ENCODE data around the gene ADAMTS12. TPM values are rescaled to one million over a fixed set of nuclear protein-coding genes. Genes with fewer than 3 reads are reported as not detected.

ADAMTS12 gene
- total and polyA plus RNA-seq, 9 of the 15 experiments (the other 6 are each of a cell fraction or from before 2014, with no cell fraction given): 0.11 TPM; not detected in 8

GRCh38 chr5:33758737-33759136 is 133.1 kb downstream of the ADAMTS12 start (continued):
- TF ChIP-seq ZNF280A (IDR thresholded peaks at IDR 0.05; ENCODE audit: low read depth, partially characterized antibody): no peak
- TF ChIP-seq EZH2 (IDR thresholded peaks at IDR 0.05; ENCODE audit: borderline replicate concordance, low read depth, low read length): no peak
- no peak for TF ChIP-seq HCFC1 (IDR thresholded peaks at IDR 0.05; ENCODE audit: low read depth, low read length)
- TF ChIP-seq ZNF436 (CRISPR knock-in tag; IDR thresholded peaks at IDR 0.05): no peak

- H3K36me3 ChIP-seq (ENCODE audit: control insufficient read depth, insufficient read depth, low read length): no peaks in the 10 kb centered on the region
- no peak for DNase-seq (ENCODE audit: extremely low read depth in 1 of 4, low spot score in 3 of 4)
- FAIRE-seq: no peak
- H3K4me2 ChIP-seq (ENCODE audit: insufficient read depth, low read length): no peak overlapping the region
- ATAC-seq: no peak
- no peak overlapping the region for H2AFZ ChIP-seq (ENCODE audit: low read depth, low read length)
- no peak overlapping the region for H3K9ac ChIP-seq (ENCODE audit: insufficient read depth in 1 of 2, low read depth in 2 of 2, low read length in 2 of 2)
- no peaks in the 10 kb centered on the region for H3K9me3 ChIP-seq (replicated peaks; ENCODE audit: control insufficient read depth, insufficient read depth, low read depth, low read length)
- no peak for TF ChIP-seq MNT (conservative IDR thresholded peaks at IDR 0.05)
- no peak for TF ChIP-seq ZMIZ1 (IDR thresholded peaks at IDR 0.05; ENCODE audit: low read depth in 2 of 2, low read length in 2 of 2)
- TF ChIP-seq DNMT1 (IDR thresholded peaks at IDR 0.05): no peak
- TF ChIP-seq ZNF324 (CRISPR knock-in tag; IDR thresholded peaks at IDR 0.05): no peak
- no peak for TF ChIP-seq NFE2L1 (tag; IDR thresholded peaks at IDR 0.05; ENCODE audit: borderline replicate concordance, low read depth)
- H3K4me3 ChIP-seq: no peak overlapping the region
- BruUV-seq (replicated peaks): no TSS peak
- intact Hi-C loops (cut with micrococcal nuclease) (no loop called here), in situ Hi-C loops (cut with MboI) (no loop called here)
- ChIA-PET POLR2A (no interaction called here), CTCF (ENCODE audit: low intra/inter-chr PET ratio) (no interaction called here)
- 0% methylated on average over 2 of the region's 2 CpGs for WGBS (ENCODE audit: insufficient coverage, low coverage, missing lambda C conversion rate)
- 0 out of 5 replicates have a peak, but pooled peaks cover 0 to 3% of the 10 kb centered on the region in 2 experiments for H3K27me3 ChIP-seq (ENCODE audit: control insufficient read depth in 2 of 2, insufficient read depth in 2 of 2, low read length in 2 of 2)
- H3K4me1 ChIP-seq (replicated peaks in 1 of 2; ENCODE audit: control insufficient read depth in 2 of 2, insufficient read depth in 2 of 2, low read length in 2 of 2): no peaks in the 10 kb centered on the region
- no peaks in the 10 kb centered on the region for H3K9me1 ChIP-seq (ENCODE audit: control insufficient read depth, insufficient read depth, low read length)
- no peaks in the 10 kb centered on the region for H4K20me1 ChIP-seq (replicated peaks; ENCODE audit: control insufficient read depth, insufficient read depth, low read length)
- H3K79me2 ChIP-seq (ENCODE audit: control insufficient read depth, insufficient read depth, low read length): no peaks in the 10 kb centered on the region
- H3K27ac ChIP-seq (ENCODE audit: extremely low read depth, low read depth, low read length): no peak overlapping the region
These were observed 135.3 kb downstream of the ADAMTS12 start for GRCh38 chr5:33756491-33756890.
